Left ventricle myocardium inferior (tissue), 1 donor: ENCODE results near the gene ABCB1. TPM values are rescaled to one million over a fixed set of nuclear protein-coding genes. Genes with fewer than 3 reads are reported as not detected.

Experiments
- DNase-seq: peaks from one replicate; pipeline ENCODE4 v3.0.0-alpha.2; 2020
- H3K27ac ChIP-seq: fragments of 200-600 bp; replicated peaks from 2 replicates; pipeline ENCODE4 v1.8.0; 2021
- H3K27me3 ChIP-seq: fragments of 200-600 bp; 2 replicates; pipeline ENCODE4 v1.8.0; 2021; ENCODE audit warnings: low read depth
- H3K36me3 ChIP-seq: fragments of 200-600 bp; 2 replicates; pipeline ENCODE4 v1.8.0; 2021
- H3K4me1 ChIP-seq: fragments of 200-600 bp; 2 replicates; pipeline ENCODE4 v1.8.0; 2021
- H3K4me3 ChIP-seq: fragments of 200-600 bp; 2 replicates; pipeline ENCODE4 v1.8.0; 2021; ENCODE audit warnings: mild to moderate bottlenecking, moderate library complexity
- H3K9me3 ChIP-seq: fragments of 200-600 bp; replicated peaks from 2 replicates; pipeline ENCODE4 v1.8.0; 2021
- intact Hi-C: fragments of 100-400 bp; cut with micrococcal nuclease; formaldehyde crosslinking; loops from one replicate; pipeline ENCODE4 v1.11.0; 2022
- total RNA-seq: library from RNA; stranded (reverse); fragmentation: NEBNext Ultra II Directional; extraction: Animal tissue kit (Norgen Biotek cat#: 25700); gene quantifications from one replicate; pipeline ENCODE4 v1.2.1, GENCODE V29; 2021
- TF ChIP-seq, protein P1 (sequence below): fragments of 200-600 bp; IDR thresholded peaks from 2 replicates; pipeline ENCODE4 v1.8.0; 2021; ENCODE audit warnings: antibody characterized with exemption, mild to moderate bottlenecking, borderline replicate concordance
- donor health status: DM: no; HTN: yes; CAD: no; lungs with severe emphysema.

ABCB1 gene
- total RNA-seq, 1 donor from 2014 or later, result 1.0 TPM

DNA sequence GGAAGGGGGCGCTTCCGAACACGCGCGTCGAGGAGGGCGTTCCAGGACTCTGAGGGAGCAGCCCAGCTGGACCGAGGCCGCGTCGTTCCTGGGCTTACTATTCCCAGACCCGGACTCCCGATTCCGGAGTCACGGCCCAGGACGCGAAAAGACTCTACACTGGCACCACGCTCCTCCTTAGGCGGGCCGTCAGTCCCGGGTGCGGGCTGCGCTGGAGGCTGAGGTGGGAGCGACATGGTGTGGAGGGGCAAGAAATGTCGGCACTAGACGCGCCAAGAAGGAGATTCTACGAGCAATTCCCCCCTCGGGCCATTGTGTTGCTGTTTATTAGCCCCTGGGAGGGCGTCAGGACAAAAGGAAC is 26.9 kb upstream of the ABCB1 start:
- intact Hi-C loops, result no loop called here
- Histone ChIP-seq H3K4me3 (peak overlapping the region; percentile 75), H3K36me3 (no peaks in the 10 kb centered on the region), H3K4me1 (peaks cover 19% of the 10 kb centered on the region), H3K27ac (peak overlapping the region; percentile 32), H3K27me3 (peaks cover 7% of the 10 kb centered on the region), H3K9me3 (no peaks in the 10 kb centered on the region)
- DNase-seq, result no peak
- TF ChIP-seq, protein P1, sequence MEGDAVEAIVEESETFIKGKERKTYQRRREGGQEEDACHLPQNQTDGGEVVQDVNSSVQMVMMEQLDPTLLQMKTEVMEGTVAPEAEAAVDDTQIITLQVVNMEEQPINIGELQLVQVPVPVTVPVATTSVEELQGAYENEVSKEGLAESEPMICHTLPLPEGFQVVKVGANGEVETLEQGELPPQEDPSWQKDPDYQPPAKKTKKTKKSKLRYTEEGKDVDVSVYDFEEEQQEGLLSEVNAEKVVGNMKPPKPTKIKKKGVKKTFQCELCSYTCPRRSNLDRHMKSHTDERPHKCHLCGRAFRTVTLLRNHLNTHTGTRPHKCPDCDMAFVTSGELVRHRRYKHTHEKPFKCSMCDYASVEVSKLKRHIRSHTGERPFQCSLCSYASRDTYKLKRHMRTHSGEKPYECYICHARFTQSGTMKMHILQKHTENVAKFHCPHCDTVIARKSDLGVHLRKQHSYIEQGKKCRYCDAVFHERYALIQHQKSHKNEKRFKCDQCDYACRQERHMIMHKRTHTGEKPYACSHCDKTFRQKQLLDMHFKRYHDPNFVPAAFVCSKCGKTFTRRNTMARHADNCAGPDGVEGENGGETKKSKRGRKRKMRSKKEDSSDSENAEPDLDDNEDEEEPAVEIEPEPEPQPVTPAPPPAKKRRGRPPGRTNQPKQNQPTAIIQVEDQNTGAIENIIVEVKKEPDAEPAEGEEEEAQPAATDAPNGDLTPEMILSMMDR, result no peak

DNA sequence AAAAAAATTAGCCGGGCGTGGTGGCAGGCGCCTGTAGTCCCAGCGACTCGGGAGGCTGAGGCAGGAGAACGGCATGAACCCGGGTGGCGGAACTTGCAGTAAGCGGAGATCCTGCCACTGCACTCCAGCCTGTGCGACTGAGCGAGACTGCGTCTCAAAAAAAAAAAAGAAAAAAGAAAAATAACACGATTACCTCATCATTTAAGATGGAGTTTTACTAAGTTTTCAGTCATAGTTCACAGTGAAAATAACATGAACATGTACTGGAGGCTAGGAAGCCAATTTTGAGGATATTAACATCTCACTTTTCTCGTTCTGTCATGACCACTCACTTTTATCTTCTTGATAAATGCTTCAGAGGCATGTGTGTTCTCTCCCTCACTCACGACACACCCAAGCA is 24.4 kb upstream of the ABCB1 start:
- H3K9me3 ChIP-seq, result no peaks in the 10 kb centered on the region
- no peaks in the 10 kb centered on the region for H3K36me3 ChIP-seq
- TF ChIP-seq, protein P1, result no peak
- intact Hi-C loops, result no loop called here
- no peak for DNase-seq
- H3K4me1 ChIP-seq, result peaks cover 19% of the 10 kb centered on the region
- H3K4me3 ChIP-seq, result no peak overlapping the region
- H3K27me3 ChIP-seq, result peaks cover 7% of the 10 kb centered on the region
- H3K27ac ChIP-seq, result no peak overlapping the region

DNA sequence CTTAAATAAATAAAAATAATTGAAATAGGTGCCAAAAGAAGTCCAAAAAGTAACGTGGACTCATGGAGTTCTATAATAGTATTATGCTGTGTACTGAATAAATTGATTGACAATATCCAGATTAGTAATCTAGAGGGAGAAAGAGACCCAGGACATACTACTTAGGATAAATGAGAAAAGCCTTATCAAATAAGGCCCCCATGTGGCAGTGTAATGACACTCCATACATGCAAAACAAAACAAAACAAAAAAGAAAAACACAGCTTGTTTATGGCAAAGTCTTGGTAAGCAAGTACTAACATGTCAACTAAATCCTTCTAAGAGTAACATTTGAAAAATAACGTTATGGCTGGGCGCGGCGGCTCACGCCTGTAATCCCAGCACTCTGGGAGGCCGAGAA is 23.9 kb upstream of the ABCB1 start:
- Histone ChIP-seq H3K9me3 (no peaks in the 10 kb centered on the region), H3K27me3 (peaks cover 7% of the 10 kb centered on the region), H3K4me3 (no peak overlapping the region), H3K4me1 (peaks cover 19% of the 10 kb centered on the region), H3K36me3 (no peaks in the 10 kb centered on the region), H3K27ac (no peak overlapping the region)
- no peak for DNase-seq
- intact Hi-C loops, result no loop called here
- TF ChIP-seq, protein P1, result peak; percentile 8

DNA sequence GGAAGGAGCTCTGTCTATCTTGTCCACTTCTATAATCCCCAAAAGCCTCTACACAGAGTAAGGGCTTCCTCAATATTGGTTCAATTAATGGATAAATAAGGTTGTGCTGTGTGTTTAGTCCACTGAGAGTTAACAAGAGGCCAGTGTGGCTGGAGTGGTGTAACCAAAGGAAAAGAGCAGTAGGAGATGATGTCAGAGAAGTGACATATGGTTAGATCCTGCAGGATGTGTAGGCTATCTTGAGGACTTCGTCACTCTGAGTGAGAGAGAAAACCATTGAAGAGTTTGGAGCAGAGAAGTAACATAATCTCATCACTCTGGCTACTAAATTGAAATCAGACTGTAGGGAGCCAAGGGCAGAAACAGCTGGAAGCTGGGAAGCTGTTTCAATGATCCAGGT is 14.5 kb upstream of the ABCB1 start:
- no peak overlapping the region for H3K27ac ChIP-seq
- H3K27me3 ChIP-seq, result no peaks in the 10 kb centered on the region
- H3K4me3 ChIP-seq, result no peak overlapping the region
- no peaks in the 10 kb centered on the region for H3K36me3 ChIP-seq
- peaks cover 15% of the 10 kb centered on the region for H3K9me3 ChIP-seq
- H3K4me1 ChIP-seq, result no peaks in the 10 kb centered on the region
- TF ChIP-seq, protein P1, result no peak
- intact Hi-C loops, result no loop called here
- no peak for DNase-seq

DNA sequence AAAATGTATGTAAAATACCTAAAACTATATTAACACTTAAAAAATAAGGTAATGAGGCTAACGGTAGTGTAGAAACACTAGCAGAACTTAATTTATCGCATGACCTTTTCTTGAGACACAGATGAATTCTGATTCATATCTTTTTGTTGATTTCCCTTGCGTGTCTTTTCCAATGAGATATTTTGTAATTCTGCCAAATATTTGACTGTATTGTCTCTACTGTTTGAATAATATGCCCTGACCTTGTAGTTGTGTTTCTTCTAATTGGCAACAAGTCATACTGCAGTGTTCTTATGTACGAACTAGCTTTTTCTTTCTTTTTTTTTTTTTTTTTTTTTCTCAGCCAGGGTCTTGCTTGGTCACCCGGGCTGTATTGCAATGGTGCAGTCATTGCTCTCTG is 9.2 kb upstream of the ABCB1 start:
- Histone ChIP-seq H3K27me3 (peaks cover 5% of the 10 kb centered on the region), H3K36me3 (no peaks in the 10 kb centered on the region), H3K27ac (no peak overlapping the region), H3K9me3 (no peaks in the 10 kb centered on the region), H3K4me1 (peaks cover 5% of the 10 kb centered on the region), H3K4me3 (no peak overlapping the region)
- intact Hi-C loops, result no loop called here
- TF ChIP-seq, protein P1, result no peak
- no peak for DNase-seq

GRCh38 chr7:87608431-87608830 is 7.7 kb upstream of the ABCB1 start:
- Histone ChIP-seq H3K27me3 (peaks cover 18% of the 10 kb centered on the region), H3K27ac (no peak overlapping the region), H3K9me3 (no peaks in the 10 kb centered on the region), H3K4me3 (no peak overlapping the region), H3K4me1 (peaks cover 5% of the 10 kb centered on the region), H3K36me3 (no peaks in the 10 kb centered on the region)
- intact Hi-C loops, result no loop called here
- DNase-seq, result no peak
- TF ChIP-seq, protein P1, result no peak
